ENCODE data around the gene UBA6.

GRCh38 chr4:67573193-67573592 is 127.8 kb downstream of the UBA6 start:
- TF ChIP-seq, protein P1, sequence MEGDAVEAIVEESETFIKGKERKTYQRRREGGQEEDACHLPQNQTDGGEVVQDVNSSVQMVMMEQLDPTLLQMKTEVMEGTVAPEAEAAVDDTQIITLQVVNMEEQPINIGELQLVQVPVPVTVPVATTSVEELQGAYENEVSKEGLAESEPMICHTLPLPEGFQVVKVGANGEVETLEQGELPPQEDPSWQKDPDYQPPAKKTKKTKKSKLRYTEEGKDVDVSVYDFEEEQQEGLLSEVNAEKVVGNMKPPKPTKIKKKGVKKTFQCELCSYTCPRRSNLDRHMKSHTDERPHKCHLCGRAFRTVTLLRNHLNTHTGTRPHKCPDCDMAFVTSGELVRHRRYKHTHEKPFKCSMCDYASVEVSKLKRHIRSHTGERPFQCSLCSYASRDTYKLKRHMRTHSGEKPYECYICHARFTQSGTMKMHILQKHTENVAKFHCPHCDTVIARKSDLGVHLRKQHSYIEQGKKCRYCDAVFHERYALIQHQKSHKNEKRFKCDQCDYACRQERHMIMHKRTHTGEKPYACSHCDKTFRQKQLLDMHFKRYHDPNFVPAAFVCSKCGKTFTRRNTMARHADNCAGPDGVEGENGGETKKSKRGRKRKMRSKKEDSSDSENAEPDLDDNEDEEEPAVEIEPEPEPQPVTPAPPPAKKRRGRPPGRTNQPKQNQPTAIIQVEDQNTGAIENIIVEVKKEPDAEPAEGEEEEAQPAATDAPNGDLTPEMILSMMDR (IDR thresholded peaks at IDR 0.05; ENCODE audit: low read depth, low read length, poor library complexity, severe bottlenecking) = no peak
- TF ChIP-seq EZH2phosphoT487 (IDR thresholded peaks at IDR 0.05; ENCODE audit: borderline replicate concordance, low read length) = no peak

Data from DOHH2 (cell line).